ENCODE measurements around the gene HMGXB3.

The HMGXB3 gene

GRCh38 chr5:149982505-149982904 lies 18.0 kb upstream of the HMGXB3 start:
- DNase-seq (ENCODE audit: low spot score), result no peak

- no peak for DNase-seq (ENCODE audit: low spot score)
These were observed 12.4 kb upstream of the HMGXB3 start for GRCh38 chr5:149988126-149988525.

- DNase-seq (ENCODE audit: low spot score), result peak; percentile 88
These were observed 9.8 kb upstream of the HMGXB3 start for GRCh38 chr5:149990518-149991376.

GRCh38 chr5:149993471-149993870 lies 7.1 kb upstream of the HMGXB3 start:
- no peak for DNase-seq (ENCODE audit: low spot score)

GRCh38 chr5:149995385-149996204 lies 4.9 kb upstream of the HMGXB3 start:
- peak; percentile 91 for DNase-seq (ENCODE audit: low spot score)

- no peak for DNase-seq (ENCODE audit: low spot score)
These were observed 4.2 kb upstream of the HMGXB3 start for GRCh38 chr5:149996205-149996890.

GRCh38 chr5:149998281-149998680 lies 2.3 kb upstream of the HMGXB3 start:
- DNase-seq (ENCODE audit: low spot score), result no peak

- no peak for DNase-seq (ENCODE audit: low spot score)
These were observed 1.2 kb upstream of the HMGXB3 start for GRCh38 chr5:149999359-149999758.

GRCh38 chr5:149999866-150000255 lies 678 bp upstream of the HMGXB3 start:
- DNase-seq (ENCODE audit: low spot score), result no peak

GRCh38 chr5:150000990-150001659 lies 586 bp downstream of the HMGXB3 start:
- DNase-seq (ENCODE audit: low spot score), result no peak

- peak; percentile 63 for DNase-seq (ENCODE audit: low spot score)
These were observed 1.3 kb downstream of the HMGXB3 start for GRCh38 chr5:150001660-150002486.

- no peak for DNase-seq (ENCODE audit: low spot score)
These were observed 5.8 kb downstream of the HMGXB3 start for GRCh38 chr5:150006318-150006717.

GRCh38 chr5:150007050-150007449 lies 6.5 kb downstream of the HMGXB3 start:
- no peak for DNase-seq (ENCODE audit: low spot score)

- no peak for DNase-seq (ENCODE audit: low spot score)
These were observed 9.3 kb downstream of the HMGXB3 start for GRCh38 chr5:150009671-150010387.

- DNase-seq (ENCODE audit: low spot score), result no peak
These were observed 13.4 kb downstream of the HMGXB3 start for GRCh38 chr5:150013931-150014330.

GRCh38 chr5:150014456-150014855 lies 13.9 kb downstream of the HMGXB3 start:
- DNase-seq (ENCODE audit: low spot score), result no peak

- no peak for DNase-seq (ENCODE audit: low spot score)
These were observed 14.9 kb downstream of the HMGXB3 start for GRCh38 chr5:150015415-150015814.

- DNase-seq (ENCODE audit: low spot score), result no peak
These were observed 16.0 kb downstream of the HMGXB3 start for GRCh38 chr5:150016537-150016936.

- no peak for DNase-seq (ENCODE audit: low spot score)
These were observed 16.9 kb downstream of the HMGXB3 start for GRCh38 chr5:150017226-150018005.

- no peak for DNase-seq (ENCODE audit: low spot score)
These were observed 19.7 kb downstream of the HMGXB3 start for GRCh38 chr5:150020249-150020648.

Measured in pons (tissue), 1 donor.